IMR-90 (cell line): ENCODE measurements around the gene B4GALT7. TPM values are rescaled to one million over a fixed set of nuclear protein-coding genes. Genes with fewer than 3 reads are reported as not detected.

Experiments used
- ATAC-seq: fragments of 200-7000 bp; cut with Tn5 transposase; 2 replicates; pipeline ENCODE4 v1.9.1; 2020; ENCODE audit warnings: low read depth, mild to moderate bottlenecking, moderate library complexity
- BruUV-seq: library from RNA; stranded (reverse); fragments of 400-500 nt; replicated peaks from 2 replicates; lab custom pipeline; 2021; lab: Mats Ljungman, UMichigan
- CTCF ChIA-PET: fragments of 300-600 bp; formaldehyde crosslinking; extraction: SDS; loops from one replicate; lab custom pipeline; 2021; ENCODE audit warnings: antibody characterized with exemption; lab: Yijun Ruan, JAX
- POLR2A ChIA-PET: fragments of 300-600 bp; sonication (Branson Sonifier 250); formaldehyde crosslinking; loops from one replicate; lab custom pipeline; 2022; ENCODE audit warnings: antibody characterized with exemption; ENCODE audit not compliant: unreplicated experiment; lab: Charles Lee
- DNase-seq: peaks from one replicate; pipeline ENCODE4 v3.0.0; 2013
- H2AFZ ChIP-seq: replicated peaks from 2 replicates; pipeline ENCODE3; 2013; ENCODE audit warnings: low read length, mild to moderate bottlenecking; ENCODE audit not compliant: poor library complexity
- H2AK5ac ChIP-seq: 2 replicates; pipeline ENCODE4 v1.6.1; 2013; ENCODE audit warnings: low read depth, low read length, inconsistent platforms
- H2AK9ac ChIP-seq: replicated peaks from 2 replicates; pipeline ENCODE3; 2013; ENCODE audit warnings: mild to moderate bottlenecking, low read depth, low read length, moderate library complexity; ENCODE audit not compliant: poor library complexity
- H2BK120ac ChIP-seq: 2 replicates; pipeline ENCODE4 v1.6.1; 2013; ENCODE audit warnings: low read depth, low read length, inconsistent platforms
- H2BK15ac ChIP-seq: 3 replicates; pipeline ENCODE4 v1.6.1; 2013; ENCODE audit warnings: low read depth, low read length, inconsistent platforms
- H2BK20ac ChIP-seq: 2 replicates; pipeline ENCODE4 v1.6.1; 2013; ENCODE audit warnings: low read depth, mild to moderate bottlenecking, inconsistent platforms, low read length, moderate library complexity
- H2BK5ac ChIP-seq: 2 replicates; pipeline ENCODE4 v1.6.1; 2013; ENCODE audit warnings: mild to moderate bottlenecking, low read depth, low read length, inconsistent platforms; ENCODE audit not compliant: poor library complexity, severe bottlenecking
- H3K14ac ChIP-seq: replicated peaks from 2 replicates; pipeline ENCODE4 v1.6.1; 2013; ENCODE audit warnings: low read depth, low read length, inconsistent platforms
- H3K18ac ChIP-seq: 2 replicates; pipeline ENCODE4 v1.6.1; 2013; ENCODE audit warnings: low read depth, low read length, control low read depth
- H3K23ac ChIP-seq: 2 replicates; pipeline ENCODE4 v1.6.1; 2013; ENCODE audit warnings: low read depth, low read length, inconsistent platforms
- H3K27ac ChIP-seq: 2 replicates; pipeline ENCODE4 v1.5.1; 2013; ENCODE audit warnings: mild to moderate bottlenecking, control low read depth, low read length; ENCODE audit not compliant: insufficient read depth
- H3K27me3 ChIP-seq: 2 replicates; pipeline ENCODE4 v1.6.1; 2013; ENCODE audit warnings: low read length; ENCODE audit not compliant: control insufficient read depth, insufficient read depth
- H3K36me3 ChIP-seq: 2 replicates; pipeline ENCODE4 v1.6.1; 2013; ENCODE audit warnings: low read length, mixed read lengths; ENCODE audit not compliant: control insufficient read depth, insufficient read depth
- H3K4ac ChIP-seq: 2 replicates; pipeline ENCODE4 v1.6.1; 2013; ENCODE audit warnings: low read depth, low read length, inconsistent platforms
- H3K4me1 ChIP-seq: 2 replicates; pipeline ENCODE4 v1.6.1; 2013; ENCODE audit warnings: low read length, mixed read lengths; ENCODE audit not compliant: control insufficient read depth, insufficient read depth
- H3K4me2 ChIP-seq: 2 replicates; pipeline ENCODE4 v1.6.1; 2013; ENCODE audit warnings: low read depth, mild to moderate bottlenecking, control low read depth, low read length, moderate library complexity
- H3K4me3 ChIP-seq: 2 replicates; pipeline ENCODE4 v1.5.1; 2013; ENCODE audit warnings: low read depth, mild to moderate bottlenecking, control low read depth, low read length, moderate library complexity; ENCODE audit not compliant: insufficient read depth
- H3K56ac ChIP-seq: 2 replicates; pipeline ENCODE4 v1.6.1; 2013; ENCODE audit warnings: low read length, inconsistent platforms; ENCODE audit not compliant: insufficient read depth; ENCODE audit errors: extremely low read depth
- H3K79me1 ChIP-seq, 2 experiments: 2 replicates each; pipeline ENCODE4 v1.6.1; 2013; ENCODE audit warnings: low read length in 2 of 2, inconsistent platforms in 1 of 2, low read depth in 1 of 2
- H3K9ac ChIP-seq: 2 replicates; pipeline ENCODE4 v1.6.1; 2013; ENCODE audit warnings: low read depth, low read length, control low read depth
- H3K9me1 ChIP-seq: 2 replicates; pipeline ENCODE4 v1.6.1; 2013; ENCODE audit warnings: low read length, inconsistent platforms; ENCODE audit not compliant: insufficient read depth
- H3K9me3 ChIP-seq: 2 replicates; pipeline ENCODE4 v1.6.1; 2013; ENCODE audit warnings: low read length; ENCODE audit not compliant: control insufficient read depth, insufficient read depth
- H4K20me1 ChIP-seq: 2 replicates; pipeline ENCODE4 v1.6.1; 2013; ENCODE audit warnings: low read length, inconsistent platforms; ENCODE audit not compliant: insufficient read depth
- H4K5ac ChIP-seq: 2 replicates; pipeline ENCODE4 v1.6.1; 2013; ENCODE audit warnings: mild to moderate bottlenecking, low read depth, low read length, control low read depth
- H4K8ac ChIP-seq, 2 experiments: 2 replicates each; pipeline ENCODE4 v1.6.1; 2013; ENCODE audit warnings: low read depth in 2 of 2, low read length in 2 of 2, control low read depth in 1 of 2, inconsistent platforms in 1 of 2
- H4K91ac ChIP-seq: 2 replicates; pipeline ENCODE4 v1.6.1; 2013; ENCODE audit warnings: low read depth, low read length, inconsistent platforms; ENCODE audit not compliant: insufficient read depth
- BHLHE40 ChIP-seq: fragments of 150-350 bp; IDR thresholded peaks from 2 replicates; pipeline ENCODE4 v1.6.1; 2016; ENCODE audit warnings: mild to moderate bottlenecking, low read depth, low read length
- CEBPB ChIP-seq: IDR thresholded peaks from 2 replicates; pipeline ENCODE4 v1.6.1; 2012; ENCODE audit warnings: low read depth, low read length, improper control_type of control experiment
- CTCF ChIP-seq: conservative IDR thresholded peaks from 2 replicates; pipeline ENCODE4 v1.5.1; 2012; ENCODE audit warnings: mild to moderate bottlenecking, low read depth, low read length, improper control_type of control experiment
- FOS ChIP-seq: fragments of 150-350 bp; IDR thresholded peaks from 2 replicates; pipeline ENCODE4 v1.6.1; 2016; ENCODE audit warnings: low read depth, low read length
- MAZ ChIP-seq: IDR thresholded peaks from 2 replicates; pipeline ENCODE4 v1.6.1; 2012; ENCODE audit warnings: low read depth, mild to moderate bottlenecking, low read length, improper control_type of control experiment, moderate library complexity, borderline replicate concordance
- MXI1 ChIP-seq: IDR thresholded peaks from 2 replicates; pipeline ENCODE4 v1.6.1; 2012; ENCODE audit warnings: low read depth, mild to moderate bottlenecking, low read length, moderate library complexity, borderline replicate concordance
- RAD21 ChIP-seq: IDR thresholded peaks from 2 replicates; pipeline ENCODE4 v1.6.1; 2012; ENCODE audit warnings: low read length, improper control_type of control experiment
- SMC3 ChIP-seq: fragments of 150-350 bp; IDR thresholded peaks from 2 replicates; pipeline ENCODE4 v1.6.1; 2016; ENCODE audit warnings: low read depth, mild to moderate bottlenecking, antibody characterized with exemption, low read length, moderate library complexity
- USF2 ChIP-seq: fragments of 150-350 bp; IDR thresholded peaks from 2 replicates; pipeline ENCODE4 v1.6.1; 2017; ENCODE audit warnings: mild to moderate bottlenecking, antibody characterized with exemption, low read length, low read depth
- WGBS, 2 experiments: methylation state at CpG; one replicate each; pipeline versions ENCODE4 v1.1.5 to v1.1.7; 2013; ENCODE audit warnings: missing lambda C conversion rate in 2 of 2; ENCODE audit not compliant: insufficient read length in 1 of 2; ENCODE audit errors: extremely low coverage in 2 of 2; 5-methylcytosine and 5-hydroxymethylcytosine counted together
- dilution Hi-C: fragments of 300-500 bp; cut with HindIII; formaldehyde crosslinking; loops from one replicate; pipeline ENCODE4 v1.14.3; 2018; ENCODE audit warnings: low sequenced_read_pairs; ENCODE audit not compliant: unreplicated experiment
- in situ Hi-C: fragments of 300-500 bp; cut with MboI; formaldehyde crosslinking; loops from 3 replicates; pipeline ENCODE4 v1.14.3; 2019; ENCODE audit warnings: low sequenced_read_pairs, inconsistent platforms, mixed read lengths
- intact Hi-C: fragments of 100-400 bp; cut with micrococcal nuclease; formaldehyde crosslinking; loops from 2 replicates; pipeline ENCODE4 v1.10.0; 2022
- polyA plus RNA-seq, 3 experiments: library from polyadenylated mRNA; depleted of rRNA; stranded (reverse); fragments of >200 nt; gene quantifications; 2 replicates each; pipeline ENCODE4 v1.2.3, GENCODE V29; 2012; ENCODE audit warnings: low replicate concordance in 1 of 3
- total RNA-seq: library from RNA; depleted of rRNA; stranded (reverse); fragments of >200 nt; gene quantifications from 2 replicates; pipeline ENCODE4 v1.2.3, GENCODE V29; 2012

B4GALT7 gene
- total and polyA plus RNA-seq, 2 of the 4 experiments (the other 2 are of a cell fraction): 29.2 to 79.6 TPM

GRCh38 chr5:177607452-177608192 lies 7.7 kb downstream of the B4GALT7 start:
- WGBS, 2 experiments: 13% methylated on average over 3 of the region's 15 CpGs; no CpG with 5 or more reads in 1 of the 2 experiments
- in situ Hi-C loops: loop anchor here (10.0 to 25.0 kb wide), 2 partner anchors 455 to 547 kb away; partner anchors contain the start of gene NHP2
- peak; percentile 78 for TF ChIP-seq SMC3
- no peak for TF ChIP-seq BHLHE40
- TF ChIP-seq RAD21: peak; percentile 76
- no peak for TF ChIP-seq FOS
- 0 out of 2 replicates have a peak, but pooled peaks have one; percentile 11 for TF ChIP-seq MXI1
- no peak for TF ChIP-seq USF2
- peak; percentile 35; the same call in 1 of the 2 replicates for TF ChIP-seq MAZ
- no peak for TF ChIP-seq CEBPB
- peak; percentile 85 for TF ChIP-seq CTCF

More at GRCh38 chr5:177607452-177608192, 7.7 kb downstream of the B4GALT7 start:
- Histone ChIP-seq H3K23ac (no peak overlapping the region), H2BK20ac (no peak overlapping the region), H3K27me3 (no peaks in the 10 kb centered on the region), H2BK120ac (no peak overlapping the region), H3K36me3 (peaks cover 27% of the 10 kb centered on the region; the same call in 1 of the 2 replicates), H3K9me3 (no peaks in the 10 kb centered on the region), H4K91ac (no peak overlapping the region), H4K8ac (no peak overlapping the region; a peak in 1 of 4 replicates), H3K4me2 (no peak overlapping the region), H3K14ac (no peak overlapping the region), H2BK15ac (no peak overlapping the region), H2BK5ac (no peak overlapping the region), H3K56ac (no peak overlapping the region), H3K79me1 (peaks cover 0 to 6% of the 10 kb centered on the region in 2 experiments; a peak in 1 of 4 replicates), H3K9me1 (no peaks in the 10 kb centered on the region; the same call in 1 of the 2 replicates), H2AFZ (peak overlapping the region; percentile 11), H3K27ac (no peak overlapping the region), H3K9ac (no peak overlapping the region), H3K18ac (no peak overlapping the region), H3K4me3 (no peak overlapping the region), H2AK5ac (no peak overlapping the region), H3K4me1 (no peaks in the 10 kb centered on the region), H3K4ac (no peak overlapping the region), H4K20me1 (peaks cover 5% of the 10 kb centered on the region; the same call in 1 of the 2 replicates), H4K5ac (no peak overlapping the region), H2AK9ac (no peak overlapping the region)
- intact Hi-C loops: loop anchor here (1.0 to 10.0 kb wide), 3 partner anchors 455 to 557 kb away; no protein-coding TSS in a partner anchor
- DNase-seq (peak; percentile 76), ATAC-seq (peak; percentile 98)
- dilution Hi-C loops: no loop called here
- BruUV-seq: no TSS peak
- ChIA-PET POLR2A (no interaction called here), CTCF (interaction anchor here (0.6 to 1.3 kb wide), 5 partner anchors 10 to 546 kb away, joined by 3 read pairs; partner anchors contain the start of gene NHP2)
